ENCODE results near the gene NOLC1.
A peak's percentile ranks its signal among the peaks of the same experiment; 100 is the strongest.

Gene NOLC1

DNA sequence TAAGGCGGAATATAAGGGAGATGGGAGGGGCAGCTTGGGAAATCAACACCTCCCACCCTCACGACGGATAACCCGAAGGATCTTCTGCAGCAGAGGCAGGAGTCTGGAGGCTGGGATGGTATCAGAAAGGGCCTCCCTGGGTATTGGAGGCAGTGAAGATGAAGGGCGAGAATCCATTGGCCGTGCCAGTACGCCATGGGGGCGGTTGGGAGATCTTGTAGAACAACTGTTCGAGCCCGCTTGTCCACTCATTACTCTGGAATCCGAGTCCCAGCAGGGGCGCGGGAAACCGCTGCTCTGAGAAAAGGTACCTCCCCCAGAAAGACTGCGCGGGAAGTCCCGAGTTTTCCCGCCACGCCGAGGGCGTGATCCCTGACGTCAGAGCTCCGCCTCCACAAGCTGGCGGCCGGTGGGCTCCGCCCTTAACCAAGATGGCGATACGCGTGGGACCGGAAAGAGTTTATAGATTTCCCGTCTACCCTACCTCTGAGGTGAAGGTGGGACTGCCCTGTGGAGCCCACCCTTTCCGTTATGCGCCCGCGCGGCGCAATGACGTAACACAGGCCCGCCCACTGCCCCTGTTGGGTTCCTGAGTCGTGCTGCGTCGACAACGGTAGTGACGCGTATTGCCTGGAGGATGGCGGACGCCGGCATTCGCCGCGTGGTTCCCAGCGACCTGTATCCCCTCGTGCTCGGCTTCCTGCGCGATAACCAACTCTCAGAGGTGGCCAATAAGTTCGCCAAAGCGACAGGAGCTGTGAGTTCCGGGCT is at the start of gene NOLC1:
Gene NOLC1 (plus strand): TSS at position 616 of the 771 bp plus-strand sequence. CDS start 22 bp downstream, at position 638.
- DNase-seq = peak; percentile 99 to 100

DNA sequence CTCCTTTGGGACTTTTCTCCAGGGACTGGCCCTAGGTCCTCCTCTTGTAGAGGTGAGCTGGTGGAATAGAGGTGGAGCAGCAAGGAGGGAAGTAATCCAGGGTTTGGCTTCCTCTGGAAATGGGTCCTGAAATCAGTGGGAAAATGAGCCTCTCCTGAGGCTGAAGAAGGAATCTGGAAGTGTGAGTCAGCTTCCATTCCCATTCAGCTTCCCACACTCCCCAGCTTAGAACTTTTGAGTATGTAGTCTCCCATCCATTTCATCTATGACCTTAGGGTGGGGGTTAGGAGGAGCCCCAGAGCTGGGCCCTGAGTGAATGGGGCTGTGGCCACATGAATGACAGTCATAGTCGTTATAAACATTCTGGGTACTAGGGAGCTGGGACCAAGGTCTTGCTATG is 49.8 kb upstream of the NOLC1 start:
- no peak for DNase-seq

DNA sequence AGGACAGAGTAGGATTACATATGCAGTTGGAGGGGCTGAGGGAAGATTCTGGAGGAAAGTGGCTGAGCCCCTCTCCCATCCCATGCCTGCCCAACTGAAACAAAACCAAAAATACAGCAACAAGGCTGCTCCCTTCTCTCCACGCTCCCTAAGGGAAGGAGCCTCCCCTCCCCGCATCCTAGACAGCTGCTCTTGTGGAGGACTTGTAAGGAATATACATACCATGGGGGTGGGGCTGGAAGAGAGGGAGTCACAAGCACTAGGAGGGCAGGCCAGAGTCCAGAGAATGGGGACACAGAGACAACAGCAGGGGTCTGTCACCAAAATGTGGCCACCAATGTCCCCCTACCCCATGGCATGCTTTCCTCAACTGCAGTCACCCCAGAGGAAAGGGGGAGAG is 45.2 kb upstream of the NOLC1 start:
- DNase-seq = no peak

DNA sequence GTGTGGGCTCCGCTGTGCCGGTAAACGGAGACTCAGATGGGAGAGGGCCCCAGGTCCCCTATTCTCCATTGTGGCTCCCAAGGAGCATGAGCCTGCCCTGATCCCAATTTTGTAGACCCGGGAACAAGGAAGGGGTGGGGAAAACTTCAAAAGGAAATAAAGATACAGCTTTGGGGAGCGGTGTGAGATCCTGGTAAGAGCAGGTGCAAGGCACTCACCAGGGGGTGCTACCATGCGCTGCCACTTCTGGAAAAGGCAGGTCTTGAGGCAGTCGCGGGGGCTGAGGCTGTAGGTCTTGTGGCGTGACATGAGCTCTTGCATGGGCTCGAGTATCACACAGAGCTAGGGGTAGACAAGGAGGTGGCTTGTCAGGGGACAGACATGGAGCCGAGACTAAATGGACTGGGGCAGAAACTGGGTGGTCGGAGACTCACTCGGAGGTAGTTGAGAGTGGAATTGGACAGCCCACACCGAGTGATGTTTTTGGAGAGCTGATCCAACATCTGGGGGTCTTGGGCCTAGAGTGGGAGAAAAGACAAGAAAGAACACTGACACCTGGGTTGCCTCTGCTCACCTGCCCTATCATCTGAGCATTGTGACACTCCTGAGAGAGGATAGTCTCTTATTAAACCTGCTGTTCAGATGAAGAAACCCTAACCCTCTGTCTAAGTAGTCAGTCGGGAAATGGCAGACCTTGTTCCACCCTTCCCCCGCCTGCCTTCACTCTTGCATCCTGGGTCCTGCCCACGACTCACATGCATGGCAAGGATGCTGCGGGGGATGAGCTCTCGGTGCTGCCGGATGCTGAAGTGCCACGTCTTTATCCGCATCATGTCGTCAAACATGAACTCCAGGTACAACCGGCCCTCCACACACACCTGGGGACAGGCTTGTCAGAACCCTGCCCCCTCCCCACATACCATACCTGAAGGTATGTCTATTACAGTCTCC is 42.7 kb upstream of the NOLC1 start:
- DNase-seq = no peak

DNA sequence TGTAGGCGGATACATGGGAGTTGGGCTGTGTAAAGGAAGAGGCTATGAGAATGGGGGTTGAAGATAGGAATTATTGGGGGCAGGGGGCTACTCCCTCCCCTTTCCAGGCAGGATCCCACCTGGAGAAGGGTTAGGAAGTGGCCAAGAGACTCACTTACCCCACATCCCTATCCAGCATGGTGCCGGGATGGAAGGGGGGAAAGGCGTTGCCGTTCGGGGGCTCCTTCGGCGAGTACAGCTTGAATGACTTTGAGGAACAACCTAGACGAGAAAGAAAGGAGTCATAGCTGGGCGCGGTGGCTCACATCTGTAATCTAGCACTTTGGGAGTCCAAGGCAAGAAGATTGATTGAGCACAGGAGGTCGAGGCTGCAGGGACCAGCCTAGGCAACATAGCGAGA is 40.9 kb upstream of the NOLC1 start:
- DNase-seq = no peak

DNA sequence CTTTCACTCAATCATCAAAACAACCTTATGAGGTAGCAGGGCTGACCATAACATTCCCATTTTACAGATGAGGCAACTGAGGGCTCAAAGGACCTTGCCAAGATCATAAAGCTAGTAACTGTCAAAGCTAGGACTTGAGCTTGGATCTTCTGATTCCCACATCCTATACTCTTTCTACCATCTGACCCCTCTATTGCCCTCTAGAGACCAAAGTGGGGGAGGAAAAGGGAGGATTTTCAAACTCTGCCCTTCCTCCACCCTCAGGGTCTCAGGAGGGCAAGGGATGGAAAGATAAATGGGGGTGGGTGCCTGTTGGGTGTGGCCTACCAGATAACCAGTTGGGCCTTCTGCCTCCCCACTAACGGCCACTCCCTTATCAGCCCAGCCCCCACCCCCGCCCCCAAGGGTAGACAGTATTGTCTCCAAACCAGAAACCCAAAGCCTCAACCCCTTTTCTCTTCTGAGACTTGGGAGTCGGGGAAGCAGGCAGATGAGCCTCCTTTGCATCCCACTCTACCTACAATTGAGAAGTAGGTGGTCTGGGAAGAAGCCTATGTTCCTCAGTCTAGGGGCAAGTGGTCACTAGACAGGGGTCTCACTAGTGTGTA is 39.9 kb upstream of the NOLC1 start:
- DNase-seq = no peak

DNA sequence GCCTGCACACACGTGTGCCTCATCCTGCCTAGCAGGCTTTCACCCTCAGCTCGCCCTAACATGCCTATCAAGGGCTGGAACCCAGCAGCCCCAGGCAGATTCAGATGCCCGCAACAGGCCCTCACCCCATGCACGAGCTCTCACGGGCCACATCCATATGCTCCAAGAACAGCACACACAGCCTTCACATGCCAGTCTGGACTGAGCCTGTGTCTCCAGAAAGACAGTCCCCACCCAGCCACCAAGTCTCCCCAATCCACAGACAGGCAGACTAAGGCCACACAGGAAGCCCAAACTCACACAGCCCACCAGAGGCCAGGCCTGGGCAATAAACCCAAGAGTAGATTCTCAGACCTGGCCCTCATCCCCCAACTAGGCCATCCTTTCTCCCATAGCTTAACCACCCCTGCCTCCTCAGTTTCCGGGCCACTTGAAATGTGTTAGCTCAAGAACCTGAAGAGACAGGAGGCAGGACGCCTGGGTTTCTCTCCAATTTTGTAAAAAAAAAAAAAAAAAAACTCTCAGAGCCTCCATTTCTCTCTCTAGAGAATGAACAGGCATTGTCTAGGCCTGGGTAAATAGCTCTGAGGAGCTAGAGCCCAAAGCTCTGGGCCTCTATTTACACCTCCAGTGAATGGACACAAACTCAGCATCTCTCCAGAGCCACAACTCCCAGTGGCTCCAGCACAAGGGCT is 38.8 kb upstream of the NOLC1 start:
- no peak for DNase-seq

DNA sequence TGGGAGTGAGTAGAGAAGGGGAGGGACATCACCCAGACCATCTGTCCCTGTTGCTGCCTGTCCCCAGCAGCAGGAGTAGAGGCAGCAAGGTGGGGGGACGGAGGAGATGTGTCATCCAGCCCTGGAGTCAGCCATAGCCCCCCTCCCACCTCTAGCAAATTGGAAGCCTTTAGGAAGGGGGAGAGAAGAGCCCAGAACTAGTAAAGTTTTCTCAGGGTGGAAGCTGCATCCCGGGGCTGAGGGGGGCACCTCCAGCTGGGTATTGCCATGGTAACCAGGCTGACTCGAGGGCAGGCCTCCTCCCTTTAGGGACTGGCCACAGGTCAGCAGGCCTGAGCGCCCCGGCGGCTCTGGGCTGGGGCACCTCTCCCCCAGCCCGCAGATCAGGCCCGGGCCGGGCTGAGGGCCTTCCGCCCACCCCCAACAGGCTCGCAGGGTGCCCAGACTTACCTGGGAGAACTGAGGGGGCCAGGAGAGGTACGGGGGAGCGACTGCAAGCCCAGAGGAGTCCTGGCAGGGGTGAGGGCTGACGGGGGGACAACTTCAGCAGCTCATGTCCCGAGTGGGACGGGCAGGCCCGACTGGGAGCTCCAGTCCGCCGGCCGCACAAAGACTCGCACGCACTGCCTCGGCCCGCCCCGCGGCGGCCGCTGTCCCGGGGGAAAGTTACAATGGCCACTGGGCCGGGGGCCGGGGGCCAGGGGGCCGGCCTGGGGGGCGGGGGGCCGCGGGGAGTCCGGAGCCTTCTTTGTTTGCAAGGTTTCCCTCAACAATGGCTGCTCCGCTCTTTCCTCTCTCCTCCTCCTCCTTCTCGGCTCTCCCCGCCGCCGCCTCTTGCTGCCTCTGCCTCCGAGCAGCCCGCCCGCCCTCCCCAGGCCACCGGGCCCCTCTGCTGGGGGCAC is 38.0 kb upstream of the NOLC1 start:
- DNase-seq = peak in 1 of 2 experiments; percentile 6

DNA sequence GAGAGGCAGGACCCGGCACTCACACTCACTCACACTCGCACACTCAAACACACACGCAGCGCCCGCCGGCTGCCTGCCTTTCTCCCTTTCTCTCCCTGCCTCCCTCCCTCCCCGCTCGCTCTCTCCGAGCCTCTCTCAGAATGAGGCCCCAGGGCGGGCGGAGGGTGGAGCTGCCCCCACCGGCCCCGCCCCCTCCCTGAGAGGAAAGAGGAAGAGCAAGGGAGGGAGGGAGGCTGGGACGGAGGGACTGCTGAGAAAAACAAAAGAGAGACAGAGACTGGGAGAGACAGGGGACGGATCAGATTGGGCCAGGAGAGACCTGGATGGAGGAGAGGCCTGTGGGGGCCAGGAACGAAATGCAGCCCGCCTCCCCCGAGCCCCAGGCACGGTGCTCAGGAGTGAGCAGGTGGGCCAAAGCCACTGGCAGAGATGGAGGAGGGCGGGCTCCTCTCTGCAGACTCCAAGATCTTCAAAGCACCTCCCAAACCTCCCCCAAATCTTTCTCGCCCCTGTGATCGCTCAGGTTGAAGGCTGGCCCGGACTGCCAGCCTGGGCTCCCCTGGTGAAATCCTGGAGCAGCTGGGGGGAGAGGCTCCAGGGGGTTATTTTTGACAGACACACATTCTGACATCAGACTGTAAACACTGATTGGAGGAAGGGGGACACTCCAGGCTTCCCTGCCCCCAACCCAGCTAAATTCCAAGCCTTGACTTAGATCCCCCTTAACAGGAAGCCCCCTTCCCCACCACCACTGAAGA is 37.1 kb upstream of the NOLC1 start:
- DNase-seq = peak; percentile 84 to 90

DNA sequence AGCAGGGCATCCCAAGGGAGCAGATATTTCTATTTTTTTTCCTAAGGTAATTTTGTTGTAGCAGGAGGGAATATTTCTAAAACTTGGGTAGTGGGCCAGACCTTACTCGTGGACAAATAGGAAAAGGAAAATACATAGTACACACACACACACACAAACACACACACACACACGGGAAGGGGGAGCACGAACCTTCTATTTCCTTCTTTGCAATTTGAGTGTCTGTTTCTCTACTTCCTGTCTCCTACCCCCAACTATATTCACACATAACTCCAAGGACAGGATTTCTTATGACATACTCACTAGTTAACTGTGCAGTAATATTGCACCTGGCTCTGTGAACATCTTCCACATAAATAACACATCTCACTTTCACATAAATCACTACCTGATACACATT is 36.4 kb upstream of the NOLC1 start:
- DNase-seq = no peak

DNA sequence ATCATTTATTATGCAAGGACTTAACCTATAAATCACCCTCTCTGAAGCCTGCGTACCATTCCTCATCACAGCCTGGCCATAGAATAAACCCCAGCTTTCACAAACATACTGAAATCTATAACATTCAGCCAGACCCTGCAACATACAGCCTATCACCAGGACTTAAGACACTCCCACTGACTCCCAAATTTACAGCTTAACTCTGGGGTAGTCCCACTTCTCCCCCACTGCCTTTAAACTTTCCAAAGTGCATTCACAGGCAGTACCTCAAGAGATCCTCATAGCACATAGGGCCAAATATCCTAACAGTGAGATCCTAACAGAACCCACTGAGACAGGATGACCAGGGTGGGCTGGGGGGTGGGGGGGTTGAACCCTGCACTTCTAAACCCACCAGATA is 35.5 kb upstream of the NOLC1 start:
- DNase-seq = no peak

DNA sequence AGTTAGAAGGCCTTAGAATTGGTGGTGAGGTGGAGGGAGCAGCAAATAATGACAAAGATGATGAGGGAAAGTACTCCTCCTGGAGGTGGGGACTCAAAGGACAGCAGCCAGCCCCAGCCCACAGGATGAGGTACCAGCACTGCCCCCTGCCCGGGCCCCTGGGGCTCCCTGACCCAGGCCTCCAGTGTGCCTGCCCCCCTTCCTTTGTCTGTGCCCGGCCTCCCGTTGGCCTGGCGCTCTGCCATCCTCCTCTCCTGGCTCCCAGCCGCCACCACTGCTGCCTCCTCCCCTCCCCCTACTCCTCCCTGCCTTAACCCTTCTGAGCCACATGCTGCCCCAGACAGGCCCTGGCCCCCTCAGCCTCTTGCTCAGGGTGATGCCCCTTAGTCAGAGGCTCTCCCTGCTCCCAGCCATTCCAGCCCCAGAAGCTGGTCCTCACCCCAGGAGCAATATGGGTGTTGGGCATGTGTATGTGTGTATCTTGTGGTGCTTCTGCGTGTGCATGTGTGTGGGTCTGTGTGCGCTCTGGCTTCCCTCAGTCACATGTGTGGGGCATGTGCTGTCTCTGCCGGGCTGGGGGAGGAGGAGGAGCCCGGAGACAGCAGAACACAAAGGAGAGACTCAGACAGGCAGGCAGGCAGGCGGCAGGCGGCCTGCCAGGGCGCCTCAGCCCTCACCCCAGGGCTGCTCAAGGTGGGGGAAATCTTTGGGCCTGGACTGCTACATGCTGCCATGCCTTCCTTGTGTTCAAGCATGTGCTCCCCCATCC is 34.6 kb upstream of the NOLC1 start:
- peak; percentile 48 to 73 for DNase-seq

DNA sequence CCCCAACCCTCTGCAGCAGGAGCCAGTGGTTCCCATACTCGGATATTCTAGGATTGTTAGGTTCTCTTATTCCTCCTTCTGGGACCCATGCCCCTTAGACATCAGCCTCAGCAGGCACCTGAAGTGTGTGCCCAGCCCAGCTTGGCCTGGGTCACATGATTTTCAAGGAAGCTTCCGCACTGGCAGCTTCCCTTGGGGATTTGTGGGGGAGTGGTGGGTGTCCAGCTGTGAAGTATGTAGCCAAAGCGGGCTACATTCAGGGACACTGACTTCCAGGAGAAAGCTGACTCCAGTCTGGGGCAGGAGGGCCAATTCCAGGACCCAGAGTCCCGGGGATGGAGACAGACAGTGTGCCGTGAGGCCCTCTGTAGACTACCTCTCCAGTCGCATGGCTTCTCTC is 33.3 kb upstream of the NOLC1 start:
- no peak for DNase-seq

DNA sequence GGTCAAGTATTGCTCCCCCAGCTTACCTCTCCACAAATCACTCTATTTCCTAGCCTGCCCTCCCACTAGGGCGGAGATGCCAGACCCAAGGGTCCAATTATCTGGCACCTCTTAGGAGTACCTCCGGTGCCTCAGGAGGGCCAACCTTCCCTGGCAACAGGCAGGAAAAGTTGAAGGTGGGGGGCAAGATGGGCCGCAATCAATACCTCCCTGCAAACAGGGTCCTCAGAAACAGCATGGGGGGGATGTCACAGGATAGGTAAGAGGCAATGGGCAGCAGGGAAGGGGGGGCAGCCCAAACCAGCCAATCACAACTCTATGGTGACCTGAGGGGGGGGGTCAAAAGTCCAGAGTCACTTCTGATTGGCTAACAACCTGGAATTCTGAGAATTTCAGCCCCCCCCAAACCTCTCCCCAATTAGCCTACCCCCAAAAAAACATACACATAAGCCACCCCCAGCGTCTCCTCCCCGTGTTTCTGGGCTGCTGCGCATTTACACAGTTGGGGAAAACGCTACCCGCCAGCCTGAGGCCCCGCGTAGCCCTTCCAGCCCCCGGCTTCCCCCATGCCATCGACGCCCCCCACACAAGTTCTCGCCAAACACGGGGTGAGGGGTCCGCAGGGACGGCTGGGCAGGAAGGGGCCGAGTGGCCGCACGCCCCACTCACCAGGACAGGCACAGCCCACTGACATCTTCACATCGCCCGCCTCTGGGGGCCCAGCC is 32.6 kb upstream of the NOLC1 start:
- peak; percentile 24 to 32 for DNase-seq

DNA sequence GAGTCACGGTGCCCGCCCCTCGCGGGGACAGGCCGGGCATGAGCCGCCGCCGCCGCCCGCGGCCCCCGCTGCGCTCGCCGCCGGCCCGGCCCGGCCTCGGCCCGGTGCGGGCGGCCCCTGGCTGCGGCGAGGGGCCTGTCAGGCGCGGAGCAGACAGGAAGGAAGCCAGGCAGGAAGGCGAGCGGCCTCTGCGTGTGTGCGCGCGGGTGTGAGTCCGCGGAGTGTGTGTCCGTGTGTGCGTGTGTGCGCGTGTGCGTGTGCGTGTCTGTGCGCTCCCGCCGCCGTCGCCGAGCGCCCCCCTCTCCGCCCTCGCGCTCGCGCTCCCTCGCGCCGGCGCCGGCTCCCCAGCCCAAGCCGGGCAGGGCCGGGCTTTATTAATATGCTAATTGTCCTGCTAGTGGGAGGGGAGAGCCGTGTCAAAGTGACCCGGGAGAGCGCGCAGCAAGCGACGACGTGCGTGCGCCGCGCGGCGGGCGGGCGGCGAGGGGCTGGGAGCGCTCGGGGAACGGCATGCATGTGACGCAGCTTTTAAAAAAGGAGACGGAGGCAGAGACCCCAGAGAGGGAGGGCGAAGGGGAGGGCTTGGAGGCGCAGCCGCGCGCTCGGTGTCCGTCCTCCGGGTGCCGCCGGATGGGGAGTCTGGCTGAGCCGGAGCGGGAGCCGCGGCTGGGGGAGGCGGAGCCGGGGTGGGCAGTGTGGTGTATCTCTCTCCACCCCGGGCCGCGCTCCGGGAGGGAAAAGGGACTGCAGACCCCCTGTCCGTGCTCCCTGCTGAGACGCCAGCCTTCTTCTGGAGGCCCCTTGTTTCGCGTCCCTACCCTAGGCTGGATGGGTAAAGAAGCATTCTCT is 31.8 kb upstream of the NOLC1 start, which contains the start of gene LDB1:
Gene LDB1 (minus strand): TSS at position 227 of the 849 bp plus-strand sequence. CDS start 258 bp downstream, outside the sequence.
- DNase-seq = peak; percentile 55 to 62

DNA sequence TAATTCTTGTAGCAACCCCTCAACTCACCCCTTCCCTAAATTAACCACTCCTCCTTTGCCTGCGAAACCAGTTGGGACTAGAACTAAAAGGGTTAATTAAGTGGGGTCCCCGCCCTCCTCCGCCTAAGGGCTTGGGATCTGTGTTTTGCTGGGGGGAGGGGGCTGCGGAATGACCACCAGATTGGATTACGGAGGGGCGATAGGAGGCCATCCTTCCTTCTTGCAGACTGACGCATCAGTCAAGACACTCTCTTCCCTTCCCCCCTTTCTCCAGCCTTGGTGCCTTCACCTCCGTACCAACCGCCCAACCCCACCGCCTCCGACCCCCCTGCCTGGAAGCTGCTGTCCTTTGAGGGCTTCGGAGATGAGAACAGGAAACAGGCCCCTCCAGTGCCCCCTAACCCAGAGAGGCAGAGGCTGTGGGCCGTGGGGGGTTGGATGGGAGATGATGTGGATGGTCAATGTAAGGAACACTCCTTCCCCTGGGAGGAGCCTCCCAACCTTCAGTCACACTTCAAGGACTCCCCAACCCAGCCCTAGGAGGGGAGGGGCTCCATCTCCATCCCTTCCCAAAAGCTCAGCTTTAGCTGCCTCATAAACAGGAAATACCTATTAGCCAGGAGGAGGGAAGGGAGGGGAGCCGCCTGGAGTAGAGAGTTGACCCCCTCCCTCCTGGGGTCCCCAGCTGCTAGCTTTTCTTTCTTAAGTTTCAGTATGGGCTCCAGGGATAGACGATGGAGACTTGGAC is 31.0 kb upstream of the NOLC1 start:
- DNase-seq = no peak

DNA sequence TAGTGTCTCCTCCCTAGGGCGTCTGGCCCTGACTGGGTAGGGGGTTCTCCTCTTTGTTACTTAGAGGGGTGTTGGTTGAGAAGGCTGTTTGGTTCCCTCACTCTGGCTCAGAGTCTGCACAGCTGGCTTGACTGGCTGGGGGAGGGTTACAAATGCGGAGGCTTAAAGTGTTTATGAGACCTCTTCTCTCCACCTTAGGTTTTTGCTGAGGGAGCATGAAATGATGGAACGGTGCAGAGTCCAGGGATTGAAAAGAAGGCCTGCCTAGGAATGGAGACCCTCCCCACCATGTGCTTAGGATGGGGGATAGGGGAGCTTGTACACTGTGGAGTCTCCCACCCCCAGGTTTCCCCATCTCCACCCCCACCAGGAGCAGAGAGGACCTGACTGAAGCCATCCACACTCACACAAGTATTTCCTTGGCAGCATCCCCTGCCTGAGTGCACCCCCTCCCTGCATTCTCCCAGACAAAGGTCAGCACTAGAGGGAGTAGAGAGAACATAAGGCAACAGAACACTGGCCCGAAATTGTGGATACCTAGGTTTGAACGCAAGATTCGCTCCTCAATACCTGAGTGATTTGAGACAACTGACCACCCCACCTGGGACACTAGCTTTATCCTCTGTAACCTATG is 30.3 kb upstream of the NOLC1 start:
- no peak for DNase-seq
